ENCODE results near the gene MEIOSIN. TPM values are rescaled to one million over a fixed set of nuclear protein-coding genes. Genes with fewer than 3 reads are reported as not detected.

The MEIOSIN gene
- total RNA-seq, 2 donors from 2014 or later = 0.78 to 0.90 TPM

GRCh38 chr19:45801603-45802175 is 68.5 kb downstream of the MEIOSIN start:
- Histone ChIP-seq H3K4me1 (peaks cover 0 to 8% of the 10 kb centered on the region in 2 donors), H3K4me3 (no peak overlapping the region), H3K27me3 (no peaks in the 10 kb centered on the region), H3K9me3 (no peaks in the 10 kb centered on the region), H3K27ac (no peak overlapping the region), H3K36me3 (no peaks in the 10 kb centered on the region)
- no peak for DNase-seq (ENCODE audit: low spot score)
- no peak for TF ChIP-seq CTCF (IDR thresholded peaks at IDR 0.05)

GRCh38 chr19:45804140-45804958 is 71.1 kb downstream of the MEIOSIN start:
- Histone ChIP-seq H3K4me1 (peaks cover 0 to under 1% of the 10 kb centered on the region in 2 donors), H3K27me3 (no peaks in the 10 kb centered on the region), H3K27ac (no peak overlapping the region), H3K36me3 (no peaks in the 10 kb centered on the region), H3K4me3 (no peak overlapping the region), H3K9me3 (no peaks in the 10 kb centered on the region)
- no peak for TF ChIP-seq CTCF (IDR thresholded peaks at IDR 0.05)
- DNase-seq (ENCODE audit: low spot score) = no peak

GRCh38 chr19:45804959-45805230 is 71.7 kb downstream of the MEIOSIN start:
- no peak for DNase-seq (ENCODE audit: low spot score)
- H3K36me3 ChIP-seq = no peaks in the 10 kb centered on the region
- peaks cover 0 to 3% of the 10 kb centered on the region in 2 donors for H3K4me1 ChIP-seq
- no peak for TF ChIP-seq CTCF (IDR thresholded peaks at IDR 0.05)
- no peaks in the 10 kb centered on the region for H3K9me3 ChIP-seq
- no peaks in the 10 kb centered on the region for H3K27me3 ChIP-seq
- no peak overlapping the region for H3K4me3 ChIP-seq
- H3K27ac ChIP-seq = no peak overlapping the region

- H3K36me3 ChIP-seq = no peaks in the 10 kb centered on the region
- no peak for TF ChIP-seq CTCF (IDR thresholded peaks at IDR 0.05)
- no peak for DNase-seq (ENCODE audit: low spot score)
- no peak overlapping the region for H3K4me3 ChIP-seq
- no peaks in the 10 kb centered on the region for H3K9me3 ChIP-seq
- H3K4me1 ChIP-seq = peaks cover 0 to 3% of the 10 kb centered on the region in 2 donors
- no peak overlapping the region for H3K27ac ChIP-seq
- no peaks in the 10 kb centered on the region for H3K27me3 ChIP-seq
These were observed 72.5 kb downstream of the MEIOSIN start for GRCh38 chr19:45805719-45806118.

GRCh38 chr19:45809643-45810159 is 76.5 kb downstream of the MEIOSIN start:
- Histone ChIP-seq H3K4me3 (no peak overlapping the region), H3K9me3 (no peaks in the 10 kb centered on the region), H3K36me3 (no peaks in the 10 kb centered on the region), H3K27me3 (no peaks in the 10 kb centered on the region), H3K27ac (no peak overlapping the region), H3K4me1 (peaks cover 0 to 6% of the 10 kb centered on the region in 2 donors)
- DNase-seq (ENCODE audit: low spot score) = no peak
- no peak for TF ChIP-seq CTCF (IDR thresholded peaks at IDR 0.05)
